Activated naive CD8-positive, alpha-beta T cell treated with anti-CD3 and anti-CD28 coated beads for 36 hours (primary cell): ENCODE measurements around the gene PKD1. TPM values are rescaled to one million over a fixed set of nuclear protein-coding genes. Genes with fewer than 3 reads are reported as not detected.

Experiments
- DNase-seq: peaks from one replicate; pipeline ENCODE4 v3.0.0; 2021
- H3K27ac Mint-ChIP-seq: one replicate; pipeline ENCODE4 v1.8.0; 2022; ENCODE audit warnings: mild to moderate bottlenecking, moderate library complexity, mixed read lengths
- H3K27me3 Mint-ChIP-seq: one replicate; pipeline ENCODE4 v1.8.0; 2022; ENCODE audit warnings: mild to moderate bottlenecking, mixed read lengths
- H3K36me3 Mint-ChIP-seq: one replicate; pipeline ENCODE4 v1.8.0; 2021; ENCODE audit warnings: mild to moderate bottlenecking, mixed read lengths
- H3K4me1 Mint-ChIP-seq: one replicate; pipeline ENCODE4 v1.8.0; 2021; ENCODE audit warnings: mixed read lengths
- H3K4me3 Mint-ChIP-seq: one replicate; pipeline ENCODE4 v1.8.0; 2022; ENCODE audit warnings: mild to moderate bottlenecking, moderate library complexity, mixed read lengths
- H3K9me3 Mint-ChIP-seq: one replicate; pipeline ENCODE4 v1.8.0; 2022; ENCODE audit warnings: mixed read lengths
- total RNA-seq, 2 experiments: library from RNA; stranded (reverse); gene quantifications; one replicate each; pipeline ENCODE4 v1.2.3, GENCODE V29; 2021

PKD1 gene
- total RNA-seq, 2 experiments from 2014 or later = 52.6 to 54.5 TPM

GRCh38 chr16:2174396-2175131, 38.9 kb upstream of the PKD1 start:
- H3K36me3 Mint-ChIP-seq = peaks cover 11% of the 10 kb centered on the region

GRCh38 chr16:2173916-2174315, 38.2 kb upstream of the PKD1 start:
- H3K27me3 Mint-ChIP-seq = no peaks in the 10 kb centered on the region
- H3K4me1 Mint-ChIP-seq = no peaks in the 10 kb centered on the region
- peaks cover 11% of the 10 kb centered on the region for H3K36me3 Mint-ChIP-seq
- no peaks in the 10 kb centered on the region for H3K9me3 Mint-ChIP-seq
- no peak overlapping the region for H3K27ac Mint-ChIP-seq
- no peak for DNase-seq
- H3K4me3 Mint-ChIP-seq = no peak overlapping the region

More at GRCh38 chr16:2174396-2175131, 38.9 kb upstream of the PKD1 start:
- Mint-ChIP-seq H3K27me3 (no peaks in the 10 kb centered on the region), H3K4me1 (no peaks in the 10 kb centered on the region), H3K9me3 (no peaks in the 10 kb centered on the region), H3K4me3 (no peak overlapping the region), H3K27ac (no peak overlapping the region)
- no peak for DNase-seq

- Mint-ChIP-seq H3K4me3 (no peak overlapping the region), H3K36me3 (peaks cover 11% of the 10 kb centered on the region), H3K4me1 (no peaks in the 10 kb centered on the region), H3K27me3 (no peaks in the 10 kb centered on the region), H3K27ac (no peak overlapping the region), H3K9me3 (no peaks in the 10 kb centered on the region)
- no peak for DNase-seq
Observed at GRCh38 chr16:2173366-2173765, 37.7 kb upstream of the PKD1 start.

- H3K4me1 Mint-ChIP-seq = no peaks in the 10 kb centered on the region
- H3K27ac Mint-ChIP-seq = no peak overlapping the region
- no peak for DNase-seq
- no peak overlapping the region for H3K4me3 Mint-ChIP-seq
- no peaks in the 10 kb centered on the region for H3K27me3 Mint-ChIP-seq
- no peaks in the 10 kb centered on the region for H3K9me3 Mint-ChIP-seq
- peaks cover 11% of the 10 kb centered on the region for H3K36me3 Mint-ChIP-seq
Observed at GRCh38 chr16:2172688-2173335, 37.1 kb upstream of the PKD1 start.

- Mint-ChIP-seq H3K36me3 (peaks cover 6% of the 10 kb centered on the region), H3K4me3 (no peak overlapping the region), H3K4me1 (no peaks in the 10 kb centered on the region), H3K27me3 (no peaks in the 10 kb centered on the region), H3K9me3 (no peaks in the 10 kb centered on the region), H3K27ac (no peak overlapping the region)
- no peak for DNase-seq
Observed at GRCh38 chr16:2171601-2172178, 36.0 kb upstream of the PKD1 start.

GRCh38 chr16:2170587-2171435, 35.1 kb upstream of the PKD1 start:
- Mint-ChIP-seq H3K27me3 (no peaks in the 10 kb centered on the region), H3K36me3 (peaks cover 10% of the 10 kb centered on the region), H3K4me3 (no peak overlapping the region), H3K4me1 (no peaks in the 10 kb centered on the region), H3K27ac (no peak overlapping the region), H3K9me3 (no peaks in the 10 kb centered on the region)
- DNase-seq = no peak

- Mint-ChIP-seq H3K27ac (no peak overlapping the region), H3K36me3 (peaks cover 13% of the 10 kb centered on the region), H3K27me3 (no peaks in the 10 kb centered on the region), H3K9me3 (no peaks in the 10 kb centered on the region), H3K4me1 (no peaks in the 10 kb centered on the region), H3K4me3 (no peak overlapping the region)
- DNase-seq = no peak
Observed at GRCh38 chr16:2170080-2170479, 34.4 kb upstream of the PKD1 start.

- no peaks in the 10 kb centered on the region for H3K27me3 Mint-ChIP-seq
- H3K4me3 Mint-ChIP-seq = no peak overlapping the region
- H3K9me3 Mint-ChIP-seq = no peaks in the 10 kb centered on the region
- no peaks in the 10 kb centered on the region for H3K4me1 Mint-ChIP-seq
- no peak overlapping the region for H3K27ac Mint-ChIP-seq
- no peak for DNase-seq
- H3K36me3 Mint-ChIP-seq = peaks cover 9% of the 10 kb centered on the region
Observed at GRCh38 chr16:2167068-2167638, 31.5 kb upstream of the PKD1 start.

- Mint-ChIP-seq H3K4me1 (no peaks in the 10 kb centered on the region), H3K4me3 (no peak overlapping the region), H3K9me3 (no peaks in the 10 kb centered on the region), H3K27me3 (no peaks in the 10 kb centered on the region), H3K27ac (no peak overlapping the region), H3K36me3 (peaks cover 9% of the 10 kb centered on the region)
- DNase-seq = no peak
Observed at GRCh38 chr16:2166263-2167067, 30.8 kb upstream of the PKD1 start.

- Mint-ChIP-seq H3K27me3 (no peaks in the 10 kb centered on the region), H3K4me1 (no peaks in the 10 kb centered on the region), H3K27ac (no peak overlapping the region), H3K9me3 (no peaks in the 10 kb centered on the region), H3K36me3 (peaks cover 9% of the 10 kb centered on the region), H3K4me3 (no peak overlapping the region)
- DNase-seq = no peak
Observed at GRCh38 chr16:2165861-2166260, 30.2 kb upstream of the PKD1 start.

- DNase-seq = no peak
- Mint-ChIP-seq H3K27ac (peak overlapping the region; percentile 45), H3K4me3 (no peak overlapping the region), H3K4me1 (peaks cover 3% of the 10 kb centered on the region), H3K9me3 (no peaks in the 10 kb centered on the region), H3K36me3 (peaks cover 9% of the 10 kb centered on the region), H3K27me3 (no peaks in the 10 kb centered on the region)
Observed at GRCh38 chr16:2163211-2163881, 27.6 kb upstream of the PKD1 start.

GRCh38 chr16:2162676-2163118, 27.0 kb upstream of the PKD1 start:
- Mint-ChIP-seq H3K4me3 (no peak overlapping the region), H3K36me3 (peaks cover 9% of the 10 kb centered on the region), H3K4me1 (peaks cover 8% of the 10 kb centered on the region), H3K9me3 (no peaks in the 10 kb centered on the region), H3K27ac (no peak overlapping the region), H3K27me3 (no peaks in the 10 kb centered on the region)
- DNase-seq = no peak

- no peaks in the 10 kb centered on the region for H3K9me3 Mint-ChIP-seq
- H3K4me1 Mint-ChIP-seq = peaks cover 14% of the 10 kb centered on the region
- H3K4me3 Mint-ChIP-seq = no peak overlapping the region
- H3K27me3 Mint-ChIP-seq = no peaks in the 10 kb centered on the region
- peaks cover 9% of the 10 kb centered on the region for H3K36me3 Mint-ChIP-seq
- H3K27ac Mint-ChIP-seq = no peak overlapping the region
- no peak for DNase-seq
Observed at GRCh38 chr16:2161911-2162310, 26.2 kb upstream of the PKD1 start.
